ENCODE measurements around the gene GNPTG.

GNPTG gene

DNA sequence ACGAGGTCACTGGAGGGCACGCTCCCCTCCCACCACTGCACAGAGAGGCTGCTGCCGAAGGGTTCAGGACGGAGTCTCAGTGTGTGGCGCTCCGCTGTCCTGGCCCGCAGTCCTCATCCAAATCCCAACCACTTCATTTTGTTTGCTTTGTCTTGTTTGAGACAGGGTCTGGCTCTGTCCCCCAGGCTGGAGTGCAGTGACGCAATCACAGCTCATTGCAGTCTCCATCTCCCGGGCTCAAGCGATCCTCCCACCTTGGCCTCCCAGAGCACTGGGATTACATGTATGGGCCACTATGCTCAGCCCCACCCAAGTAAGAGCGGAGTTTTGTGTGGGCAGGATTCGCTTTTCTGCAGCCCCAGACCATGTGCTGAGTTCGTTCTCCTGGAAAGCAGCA, 50.0 kb downstream of the GNPTG start:
- H3K36me3 ChIP-seq (ENCODE audit: control insufficient read depth in 5 of 5, insufficient read depth in 5 of 5, low read length in 5 of 5): peaks cover 0 to 81% (median 69%) of the 10 kb centered on the region in 5 donors
- no peaks in the 10 kb centered on the region for H3K9me3 ChIP-seq (ENCODE audit: control insufficient read depth in 5 of 5, low read length in 5 of 5)

DNA sequence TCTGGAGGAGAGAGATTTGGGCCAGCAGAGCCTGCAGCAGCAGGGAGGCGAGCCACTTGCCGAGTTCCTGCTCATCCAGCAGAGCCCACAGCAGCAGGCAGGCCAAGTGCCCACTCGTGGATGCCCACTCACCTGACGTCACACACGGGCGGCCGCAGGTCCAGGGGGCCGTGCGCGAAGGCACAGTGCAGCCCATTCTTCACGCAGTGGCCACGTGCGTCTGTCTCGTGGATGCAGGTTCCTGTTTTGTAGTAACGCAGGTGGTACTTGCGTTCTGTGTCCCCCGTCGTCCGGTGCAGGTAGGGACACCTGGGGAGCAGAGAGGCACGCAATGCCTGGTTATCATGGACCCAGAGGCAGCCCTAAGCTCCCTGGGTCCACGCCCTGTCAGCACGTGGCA, 51.3 kb downstream of the GNPTG start:
- H3K9ac ChIP-seq (ENCODE audit: low read length in 5 of 5): no peak overlapping the region
- peaks cover 0 to under 1% (median 0%) of the 10 kb centered on the region in 5 donors for H3K27me3 ChIP-seq (ENCODE audit: control insufficient read depth in 5 of 5, insufficient read depth in 4 of 5, low read length in 5 of 5)
- no peaks in the 10 kb centered on the region for H3K9me3 ChIP-seq (ENCODE audit: control insufficient read depth in 5 of 5, low read length in 5 of 5)
- peaks cover 0 to 73% (median 61%) of the 10 kb centered on the region in 5 donors for H3K36me3 ChIP-seq (ENCODE audit: control insufficient read depth in 5 of 5, insufficient read depth in 5 of 5, low read length in 5 of 5)
- H3K27ac ChIP-seq (ENCODE audit: low read depth, low read length): no peak overlapping the region
- peaks cover 3 to 7% (median 6%) of the 10 kb centered on the region in 5 donors for H3K4me1 ChIP-seq (ENCODE audit: control insufficient read depth in 5 of 5, insufficient read depth in 5 of 5, low read length in 5 of 5)
- H3K4me3 ChIP-seq (ENCODE audit: low read depth in 1 of 5, low read length in 5 of 5): no peak overlapping the region

More for the DNA sequence above, 50.0 kb downstream of the GNPTG start:
- Histone ChIP-seq H3K27ac (ENCODE audit: low read depth, low read length) (no peak overlapping the region), H3K4me1 (ENCODE audit: control insufficient read depth in 5 of 5, insufficient read depth in 5 of 5, low read length in 5 of 5) (no peaks in the 10 kb centered on the region), H3K9ac (ENCODE audit: low read length in 5 of 5) (no peak overlapping the region), H3K27me3 (ENCODE audit: control insufficient read depth in 5 of 5, insufficient read depth in 4 of 5, low read length in 5 of 5) (no peaks in the 10 kb centered on the region), H3K4me3 (ENCODE audit: low read depth in 1 of 5, low read length in 5 of 5) (no peak overlapping the region)

DNA sequence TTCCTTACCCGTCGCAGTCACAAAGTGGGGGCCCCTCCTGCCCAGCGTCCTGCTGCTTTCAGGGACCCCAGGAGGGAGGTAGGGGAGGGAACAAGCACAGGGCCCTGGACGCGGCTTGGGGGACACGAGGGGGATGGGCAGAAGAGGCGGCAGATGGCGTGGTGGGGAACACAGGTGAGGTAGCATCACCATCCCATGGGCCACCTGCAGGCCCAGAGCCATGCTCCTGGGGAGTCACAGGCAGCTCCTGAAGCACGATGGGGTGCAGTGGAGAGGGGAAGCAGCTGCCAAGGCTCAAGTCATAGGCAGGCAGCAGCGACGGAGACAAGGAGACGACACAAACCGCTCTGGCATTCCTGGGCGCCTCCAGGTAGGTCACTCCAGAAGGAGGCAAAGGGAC, 52.0 kb downstream of the GNPTG start:
- H3K9ac ChIP-seq (ENCODE audit: low read length in 5 of 5): no peak overlapping the region

DNA sequence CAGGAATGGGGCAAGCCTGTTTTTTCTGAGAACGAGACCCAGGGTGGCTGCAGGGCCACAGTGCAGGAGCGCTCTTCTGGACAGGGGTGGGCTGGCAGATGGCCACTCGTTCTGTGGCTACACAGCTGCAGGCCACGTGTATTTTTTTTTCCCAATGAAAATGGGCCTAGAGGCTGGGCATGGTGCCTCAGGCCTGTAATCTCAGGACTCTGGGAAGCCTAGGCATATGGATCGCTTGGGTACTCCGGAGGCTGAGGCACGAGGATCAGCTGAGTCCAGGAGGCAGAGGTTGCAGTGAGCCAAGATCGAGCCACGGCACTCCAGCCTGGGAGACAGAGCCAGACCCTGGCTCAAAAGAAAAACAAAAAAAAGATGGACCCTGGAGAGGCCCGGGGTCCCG, 56.0 kb downstream of the GNPTG start:
- H3K36me3 ChIP-seq (ENCODE audit: control insufficient read depth in 5 of 5, insufficient read depth in 5 of 5, low read length in 5 of 5): peaks cover 0 to 42% (median 26%) of the 10 kb centered on the region in 5 donors
- peak overlapping the region; percentile 70 for H3K27ac ChIP-seq (ENCODE audit: low read depth, low read length)
- peaks cover 0 to 3% (median 0%) of the 10 kb centered on the region in 5 donors for H3K27me3 ChIP-seq (ENCODE audit: control insufficient read depth in 5 of 5, insufficient read depth in 4 of 5, low read length in 5 of 5)
- H3K4me3 ChIP-seq (ENCODE audit: low read depth in 1 of 5, low read length in 5 of 5): peak overlapping the region in 3 of 5 donors; percentile 44 to 66 (median 60)
- H3K9me3 ChIP-seq (ENCODE audit: control insufficient read depth in 5 of 5, low read length in 5 of 5): no peaks in the 10 kb centered on the region
- peaks cover 3 to 19% (median 15%) of the 10 kb centered on the region in 5 donors for H3K4me1 ChIP-seq (ENCODE audit: control insufficient read depth in 5 of 5, insufficient read depth in 5 of 5, low read length in 5 of 5)
- peak overlapping the region in 2 of 5 donors; percentile 43 to 66 for H3K9ac ChIP-seq (ENCODE audit: low read length in 5 of 5)

More for the DNA sequence above, 52.0 kb downstream of the GNPTG start:
- H3K36me3 ChIP-seq (ENCODE audit: control insufficient read depth in 5 of 5, insufficient read depth in 5 of 5, low read length in 5 of 5): peaks cover 0 to 66% (median 54%) of the 10 kb centered on the region in 5 donors
- no peak overlapping the region for H3K4me3 ChIP-seq (ENCODE audit: low read depth in 1 of 5, low read length in 5 of 5)
- H3K4me1 ChIP-seq (ENCODE audit: control insufficient read depth in 5 of 5, insufficient read depth in 5 of 5, low read length in 5 of 5): peaks cover 3 to 13% (median 12%) of the 10 kb centered on the region in 5 donors
- H3K27me3 ChIP-seq (ENCODE audit: control insufficient read depth in 5 of 5, insufficient read depth in 4 of 5, low read length in 5 of 5): peaks cover 0 to 3% (median 0%) of the 10 kb centered on the region in 5 donors
- H3K9me3 ChIP-seq (ENCODE audit: control insufficient read depth in 5 of 5, low read length in 5 of 5): no peaks in the 10 kb centered on the region
- no peak overlapping the region for H3K27ac ChIP-seq (ENCODE audit: low read depth, low read length)

DNA sequence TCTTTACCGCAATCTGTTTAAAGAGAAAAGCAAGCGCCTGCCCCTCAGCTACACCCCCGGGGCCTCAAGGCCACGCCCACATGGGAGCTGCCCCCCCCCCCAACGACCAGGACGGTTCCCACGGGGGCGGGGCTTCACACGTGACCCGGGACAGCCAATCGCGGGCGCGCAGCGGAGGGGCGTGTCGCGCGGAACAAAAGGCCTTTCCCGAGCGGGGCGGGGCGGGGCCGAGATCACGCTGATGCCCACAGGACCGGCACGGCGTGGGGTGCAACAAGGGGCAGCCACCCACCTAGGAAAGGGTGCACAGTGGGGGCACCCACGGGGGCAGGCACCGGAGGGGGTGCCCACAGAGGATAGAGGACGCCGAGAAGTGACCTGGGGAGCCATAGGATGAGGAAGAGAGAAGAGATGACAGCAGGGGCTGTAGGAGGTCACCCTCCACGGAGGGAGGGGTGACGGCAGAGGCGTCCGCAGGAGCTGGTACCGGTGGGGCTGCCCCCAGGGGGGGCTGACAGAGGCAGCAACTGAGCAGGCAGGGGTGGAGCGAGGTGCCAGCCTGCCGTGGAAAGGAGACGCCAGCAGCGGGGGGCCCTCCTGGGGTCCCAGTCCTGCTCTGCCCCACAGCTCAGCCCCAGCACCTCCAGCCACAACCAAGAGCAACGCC, 56.6 kb downstream of the GNPTG start:
- peaks cover 0 to 3% (median 0%) of the 10 kb centered on the region in 5 donors for H3K27me3 ChIP-seq (ENCODE audit: control insufficient read depth in 5 of 5, insufficient read depth in 4 of 5, low read length in 5 of 5)
- peak overlapping the region in 3 of 5 donors; percentile 30 to 69 (median 46) for H3K9ac ChIP-seq (ENCODE audit: low read length in 5 of 5)
- peak overlapping the region; percentile 70 for H3K27ac ChIP-seq (ENCODE audit: low read depth, low read length)
- peaks cover 0 to 38% (median 21%) of the 10 kb centered on the region in 5 donors for H3K36me3 ChIP-seq (ENCODE audit: control insufficient read depth in 5 of 5, insufficient read depth in 5 of 5, low read length in 5 of 5)
- peaks cover 3 to 22% (median 17%) of the 10 kb centered on the region in 5 donors for H3K4me1 ChIP-seq (ENCODE audit: control insufficient read depth in 5 of 5, insufficient read depth in 5 of 5, low read length in 5 of 5)
- H3K4me3 ChIP-seq (ENCODE audit: low read depth in 1 of 5, low read length in 5 of 5): peak overlapping the region in 4 of 5 donors; percentile 60 to 69 (median 66)
- H3K9me3 ChIP-seq (ENCODE audit: control insufficient read depth in 5 of 5, low read length in 5 of 5): no peaks in the 10 kb centered on the region

DNA sequence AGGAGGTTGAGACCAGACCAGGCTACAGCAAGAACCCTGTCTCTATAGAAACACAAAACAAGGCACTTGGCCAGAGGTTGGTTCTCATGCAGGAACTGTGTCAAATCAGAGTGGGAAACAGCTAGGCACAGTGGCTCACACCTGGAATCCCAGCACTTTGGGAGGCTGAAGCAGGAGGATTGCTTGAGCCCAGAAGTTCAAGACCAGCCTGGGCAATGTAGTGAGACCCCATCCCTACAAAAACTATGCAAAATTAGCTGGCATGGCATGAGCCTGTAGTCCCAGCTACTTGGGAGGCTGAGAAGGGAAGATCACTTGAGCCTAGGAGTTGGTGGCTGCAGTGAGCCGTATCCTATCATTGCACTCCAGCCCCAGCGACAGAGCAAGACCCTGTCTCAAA, 61.1 kb downstream of the GNPTG start:
- H3K9me3 ChIP-seq (ENCODE audit: control insufficient read depth in 5 of 5, low read length in 5 of 5): no peaks in the 10 kb centered on the region
- no peak overlapping the region for H3K27ac ChIP-seq (ENCODE audit: low read depth, low read length)
- peaks cover 0 to 15% (median 8%) of the 10 kb centered on the region in 5 donors for H3K36me3 ChIP-seq (ENCODE audit: control insufficient read depth in 5 of 5, insufficient read depth in 5 of 5, low read length in 5 of 5)
- H3K4me1 ChIP-seq (ENCODE audit: control insufficient read depth in 5 of 5, insufficient read depth in 5 of 5, low read length in 5 of 5): peaks cover 0 to 30% (median 25%) of the 10 kb centered on the region in 5 donors
- peak overlapping the region in 2 of 5 donors; percentile 10 to 29 for H3K4me3 ChIP-seq (ENCODE audit: low read depth in 1 of 5, low read length in 5 of 5)
- peak overlapping the region in 1 of 5 donors; percentile 40 for H3K9ac ChIP-seq (ENCODE audit: low read length in 5 of 5)
- peaks cover 0 to 3% (median 0%) of the 10 kb centered on the region in 5 donors for H3K27me3 ChIP-seq (ENCODE audit: control insufficient read depth in 5 of 5, insufficient read depth in 4 of 5, low read length in 5 of 5)

All from subcutaneous abdominal adipose tissue (tissue), 5 donors.